Uterus (tissue), 2 donors: ENCODE measurements around the gene MUSTN1.

Experiments used
- POLR2A ChIP-seq, 2 donors: fragments of 450-650 bp; IDR thresholded peaks; one replicate each; pipeline ENCODE4 v1.6.1; 2016; ENCODE audit warnings: antibody characterized with exemption in 2 of 2, mild to moderate bottlenecking in 1 of 2, moderate library complexity in 1 of 2
- TF ChIP-seq, protein P1 (sequence below), 4 experiments: fragments of 200-600 bp in 2 of 4; fragments of 450-650 bp in 2 of 4; sonication (generic) in 2 of 4; IDR thresholded peaks; one replicate each; pipeline ENCODE4 v1.5.1; 2016 to 2019; ENCODE audit warnings: antibody characterized with exemption in 4 of 4, mild to moderate bottlenecking in 2 of 4, moderate library complexity in 1 of 4

- TF ChIP-seq, protein P1, sequence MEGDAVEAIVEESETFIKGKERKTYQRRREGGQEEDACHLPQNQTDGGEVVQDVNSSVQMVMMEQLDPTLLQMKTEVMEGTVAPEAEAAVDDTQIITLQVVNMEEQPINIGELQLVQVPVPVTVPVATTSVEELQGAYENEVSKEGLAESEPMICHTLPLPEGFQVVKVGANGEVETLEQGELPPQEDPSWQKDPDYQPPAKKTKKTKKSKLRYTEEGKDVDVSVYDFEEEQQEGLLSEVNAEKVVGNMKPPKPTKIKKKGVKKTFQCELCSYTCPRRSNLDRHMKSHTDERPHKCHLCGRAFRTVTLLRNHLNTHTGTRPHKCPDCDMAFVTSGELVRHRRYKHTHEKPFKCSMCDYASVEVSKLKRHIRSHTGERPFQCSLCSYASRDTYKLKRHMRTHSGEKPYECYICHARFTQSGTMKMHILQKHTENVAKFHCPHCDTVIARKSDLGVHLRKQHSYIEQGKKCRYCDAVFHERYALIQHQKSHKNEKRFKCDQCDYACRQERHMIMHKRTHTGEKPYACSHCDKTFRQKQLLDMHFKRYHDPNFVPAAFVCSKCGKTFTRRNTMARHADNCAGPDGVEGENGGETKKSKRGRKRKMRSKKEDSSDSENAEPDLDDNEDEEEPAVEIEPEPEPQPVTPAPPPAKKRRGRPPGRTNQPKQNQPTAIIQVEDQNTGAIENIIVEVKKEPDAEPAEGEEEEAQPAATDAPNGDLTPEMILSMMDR (IDR thresholded peaks at IDR 0.05): no peak
- TF ChIP-seq POLR2A (IDR thresholded peaks at IDR 0.05): peak in 1 of 2 donors; percentile 11
Measured at GRCh38 chr3:52845157-52845556, 10.3 kb upstream of the MUSTN1 start.
